ENCODE data around the gene TBCEL. TPM values are rescaled to one million over a fixed set of nuclear protein-coding genes. Genes with fewer than 3 reads are reported as not detected.
"Not testable (repeated sequence)": the region's sequence is repeated elsewhere in the genome, so short reads cannot be mapped to it uniquely, and the experiment has no call there.

TBCEL gene
- total and polyA plus RNA-seq, 4 experiments from 2014 or later: 3.7 to 22.6 (median 13.2) TPM

DNA sequence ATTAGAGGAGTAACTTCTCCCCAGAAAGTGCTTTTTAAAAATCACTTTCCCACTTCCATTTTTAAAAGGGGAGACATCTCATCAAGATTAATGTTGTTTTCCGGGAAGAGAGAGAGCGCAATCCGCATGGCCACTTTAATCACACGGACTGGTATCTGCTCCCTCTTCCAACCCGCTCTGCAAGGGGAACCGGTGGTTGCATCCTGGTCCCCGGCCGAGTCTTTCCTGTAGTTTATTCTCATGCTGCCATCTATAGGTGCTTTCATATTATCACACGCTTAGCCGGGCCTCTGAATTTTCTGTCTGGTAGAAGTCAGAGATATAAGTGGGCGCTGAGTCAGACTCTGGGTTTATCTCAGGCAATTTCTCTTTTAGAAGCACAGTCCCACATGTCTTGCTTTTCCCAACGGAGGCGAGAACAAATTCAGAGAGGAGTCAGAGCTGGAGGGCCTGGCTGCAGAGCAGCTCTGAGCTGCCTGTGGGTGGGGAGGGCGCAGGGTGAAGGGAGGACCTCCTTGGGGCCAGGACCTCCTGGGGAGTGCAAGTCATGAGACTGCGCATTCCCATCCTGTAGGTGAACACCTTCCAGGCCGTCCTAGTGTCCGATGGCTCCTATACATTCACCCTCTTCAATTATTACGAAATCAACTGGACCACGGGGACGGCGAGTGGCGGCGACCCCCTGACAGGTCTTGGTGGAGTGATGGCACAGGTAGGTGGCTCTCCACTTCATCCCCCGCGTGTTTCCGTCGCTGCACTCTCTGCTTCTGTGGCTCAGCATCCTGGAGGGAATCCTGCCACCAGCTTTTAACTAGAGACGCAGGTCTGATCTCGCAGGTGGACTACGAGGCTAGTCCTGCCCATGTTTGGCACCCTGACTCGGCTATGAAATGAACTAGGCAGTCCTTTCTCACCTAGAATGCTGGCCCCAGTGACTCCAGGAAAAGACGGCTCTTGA lies 88.9 kb downstream of the TBCEL start:
- POLR2A ChIA-PET (ENCODE audit: partially characterized antibody): no interaction called here
- peak in 3 of 5 donors; percentile 12 to 15 (median 15) for DNase-seq
- H3K36me3 ChIP-seq (ENCODE audit: insufficient read depth, low read length): no peaks in the 10 kb centered on the region
- H3K9me3 ChIP-seq (ENCODE audit: control insufficient read depth in 1 of 2, low read length in 2 of 2): no peaks in the 10 kb centered on the region
- Mint-ChIP-seq H3K4me1 (no peaks in the 10 kb centered on the region), H3K27me3 (peaks cover 3 to 9% of the 10 kb centered on the region in 2 donors), H3K9me3 (no peaks in the 10 kb centered on the region), H3K36me3 (no peaks in the 10 kb centered on the region), H3K27ac (no peak overlapping the region), H3K4me3 (no peak overlapping the region)
- peaks cover 4% of the 10 kb centered on the region for H3K27me3 ChIP-seq (ENCODE audit: insufficient read depth, low read length)
- intact Hi-C loops (cut with micrococcal nuclease): loop anchor here (2.0 to 10.0 kb wide), 3 partner anchors 178 to 875 kb away; no protein-coding TSS in a partner anchor
- H3K27ac ChIP-seq (ENCODE audit: low read depth, low read length): no peak overlapping the region
- H3K4me3 ChIP-seq (ENCODE audit: low read length in 2 of 2): no peak overlapping the region
- no peaks in the 10 kb centered on the region for H3K4me1 ChIP-seq (ENCODE audit: insufficient read depth, low read length)
- CTCF ChIA-PET (ENCODE audit: partially characterized antibody): no interaction called here

DNA sequence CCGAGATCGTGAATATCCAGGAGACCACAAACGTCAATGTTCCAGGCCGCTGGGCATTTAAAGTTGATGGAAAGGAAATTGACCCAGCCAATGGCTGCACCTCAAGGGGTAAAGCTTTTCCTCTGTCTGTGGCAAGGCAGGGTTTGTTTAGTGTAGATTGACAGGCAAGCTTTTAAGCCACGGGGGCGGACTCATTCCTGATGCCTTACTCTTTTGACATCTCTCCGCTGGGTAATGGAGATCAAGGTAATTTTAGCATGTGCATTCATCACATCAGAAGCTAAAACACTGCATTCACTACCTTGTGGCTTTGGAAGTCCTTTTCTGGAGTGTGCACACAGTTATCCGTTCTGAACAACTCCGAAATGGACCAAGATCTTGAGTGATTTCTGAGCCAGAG lies 89.7 kb downstream of the TBCEL start:
- Histone ChIP-seq H3K27me3 (ENCODE audit: insufficient read depth, low read length) (peaks cover 5% of the 10 kb centered on the region), H3K4me3 (ENCODE audit: low read length in 2 of 2) (no peak overlapping the region), H3K36me3 (ENCODE audit: insufficient read depth, low read length) (no peaks in the 10 kb centered on the region), H3K4me1 (ENCODE audit: insufficient read depth, low read length) (no peaks in the 10 kb centered on the region), H3K9me3 (ENCODE audit: control insufficient read depth in 1 of 2, low read length in 2 of 2) (no peaks in the 10 kb centered on the region), H3K27ac (ENCODE audit: low read depth, low read length) (no peak overlapping the region)
- Mint-ChIP-seq H3K4me1 (no peaks in the 10 kb centered on the region), H3K4me3 (no peak overlapping the region), H3K27ac (no peak overlapping the region), H3K27me3 (peaks cover 3 to 9% of the 10 kb centered on the region in 2 donors), H3K36me3 (no peaks in the 10 kb centered on the region), H3K9me3 (no peaks in the 10 kb centered on the region)
- POLR2A ChIA-PET (ENCODE audit: partially characterized antibody): no interaction called here
- no peak for DNase-seq
- intact Hi-C loops (cut with micrococcal nuclease): loop anchor here (2.0 to 10.0 kb wide), 3 partner anchors 179 to 876 kb away; no protein-coding TSS in a partner anchor
- CTCF ChIA-PET (ENCODE audit: partially characterized antibody): no interaction called here

DNA sequence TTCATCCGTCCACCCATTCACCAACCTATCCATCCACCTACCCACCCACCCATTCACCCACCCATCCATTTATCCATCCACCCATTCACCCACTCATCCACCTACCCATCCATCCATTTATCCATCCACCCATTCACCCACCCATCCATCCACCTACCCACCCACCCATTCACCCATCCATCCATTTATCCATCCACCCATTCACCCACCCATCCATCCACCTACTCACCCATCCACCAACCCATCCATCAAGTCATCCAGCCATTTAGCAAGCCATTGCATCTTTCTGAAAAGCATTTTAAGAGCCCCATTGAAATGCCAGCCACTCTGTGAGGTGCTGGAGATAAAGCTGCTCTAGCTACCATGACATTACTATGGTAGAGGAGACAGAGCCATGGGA lies 91.1 kb downstream of the TBCEL start:
- H3K4me3 Mint-ChIP-seq; H3K27me3 ChIP-seq (ENCODE audit: insufficient read depth, low read length); H3K27me3 Mint-ChIP-seq; H3K36me3 ChIP-seq (ENCODE audit: insufficient read depth, low read length); H3K27ac ChIP-seq (ENCODE audit: low read depth, low read length); H3K4me3 ChIP-seq (ENCODE audit: low read length in 2 of 2); CTCF ChIA-PET (ENCODE audit: partially characterized antibody); H3K9me3 Mint-ChIP-seq; POLR2A ChIA-PET (ENCODE audit: partially characterized antibody); DNase-seq; H3K27ac Mint-ChIP-seq; H3K4me1 ChIP-seq (ENCODE audit: insufficient read depth, low read length); H3K4me1 Mint-ChIP-seq; H3K9me3 ChIP-seq (ENCODE audit: control insufficient read depth in 1 of 2, low read length in 2 of 2); H3K36me3 Mint-ChIP-seq: not testable (repeated sequence)
- intact Hi-C loops (cut with micrococcal nuclease): loop anchor here (10.0 kb wide), 1 partner anchor 180 kb away; no protein-coding TSS in a partner anchor

GRCh38 chr11:121117788-121118187 lies 93.9 kb downstream of the TBCEL start:
- Histone ChIP-seq H3K4me3 (ENCODE audit: low read length in 2 of 2) (no peak overlapping the region), H3K27me3 (ENCODE audit: insufficient read depth, low read length) (peaks cover 5% of the 10 kb centered on the region), H3K4me1 (ENCODE audit: insufficient read depth, low read length) (no peaks in the 10 kb centered on the region), H3K27ac (ENCODE audit: low read depth, low read length) (no peak overlapping the region), H3K9me3 (ENCODE audit: control insufficient read depth in 1 of 2, low read length in 2 of 2) (no peaks in the 10 kb centered on the region), H3K36me3 (ENCODE audit: insufficient read depth, low read length) (no peaks in the 10 kb centered on the region)
- no peaks in the 10 kb centered on the region for H3K4me1 Mint-ChIP-seq
- ChIA-PET POLR2A (ENCODE audit: partially characterized antibody) (no interaction called here), CTCF (ENCODE audit: partially characterized antibody) (interaction anchor here (1.3 kb wide), 1 partner anchor 10 kb away, joined by 3 read pairs; no protein-coding TSS in a partner anchor)
- H3K27me3 Mint-ChIP-seq: peaks cover 3 to 6% of the 10 kb centered on the region in 2 donors
- H3K4me3 Mint-ChIP-seq: no peak overlapping the region
- intact Hi-C loops (cut with micrococcal nuclease): loop anchor here (10.0 kb wide), 1 partner anchor 183 kb away; no protein-coding TSS in a partner anchor
- no peaks in the 10 kb centered on the region for H3K36me3 Mint-ChIP-seq
- DNase-seq: no peak
- no peak overlapping the region for H3K27ac Mint-ChIP-seq
- peaks cover 0 to 12% (median 7%) of the 10 kb centered on the region in 8 donors for H3K9me3 Mint-ChIP-seq

- no peaks in the 10 kb centered on the region for H3K36me3 ChIP-seq (ENCODE audit: insufficient read depth, low read length)
- H3K4me3 ChIP-seq (ENCODE audit: low read length in 2 of 2): no peak overlapping the region
- no peaks in the 10 kb centered on the region for H3K4me1 ChIP-seq (ENCODE audit: insufficient read depth, low read length)
- Mint-ChIP-seq H3K4me3 (no peak overlapping the region), H3K4me1 (no peaks in the 10 kb centered on the region), H3K27ac (no peak overlapping the region), H3K9me3 (peaks cover 0 to 23% (median 15%) of the 10 kb centered on the region in 8 donors), H3K27me3 (peaks cover 0 to 7% of the 10 kb centered on the region in 2 donors), H3K36me3 (no peaks in the 10 kb centered on the region)
- ChIA-PET CTCF (ENCODE audit: partially characterized antibody) (no interaction called here), POLR2A (ENCODE audit: partially characterized antibody) (no interaction called here)
- no peak overlapping the region for H3K27ac ChIP-seq (ENCODE audit: low read depth, low read length)
- H3K27me3 ChIP-seq (ENCODE audit: insufficient read depth, low read length): peaks cover 5% of the 10 kb centered on the region
- no peak for DNase-seq
- no peaks in the 10 kb centered on the region for H3K9me3 ChIP-seq (ENCODE audit: control insufficient read depth in 1 of 2, low read length in 2 of 2)
- intact Hi-C loops (cut with micrococcal nuclease): loop anchor here (10.0 kb wide), 1 partner anchor 185 kb away; no protein-coding TSS in a partner anchor
These were observed 95.5 kb downstream of the TBCEL start for GRCh38 chr11:121119440-121119839.

GRCh38 chr11:121122328-121122727 lies 98.4 kb downstream of the TBCEL start:
- no peaks in the 10 kb centered on the region for H3K4me1 Mint-ChIP-seq
- no peak overlapping the region for H3K4me3 Mint-ChIP-seq
- no peaks in the 10 kb centered on the region for H3K36me3 Mint-ChIP-seq
- H3K27ac ChIP-seq (ENCODE audit: low read depth, low read length): no peak overlapping the region
- peaks cover 0 to 5% of the 10 kb centered on the region in 2 donors for H3K27me3 Mint-ChIP-seq
- no peak overlapping the region for H3K4me3 ChIP-seq (ENCODE audit: low read length in 2 of 2)
- H3K9me3 ChIP-seq (ENCODE audit: control insufficient read depth in 1 of 2, low read length in 2 of 2): no peaks in the 10 kb centered on the region
- peaks cover 5% of the 10 kb centered on the region for H3K27me3 ChIP-seq (ENCODE audit: insufficient read depth, low read length)
- intact Hi-C loops (cut with micrococcal nuclease): no loop called here
- no peaks in the 10 kb centered on the region for H3K36me3 ChIP-seq (ENCODE audit: insufficient read depth, low read length)
- DNase-seq: no peak
- no peak overlapping the region for H3K27ac Mint-ChIP-seq
- ChIA-PET POLR2A (ENCODE audit: partially characterized antibody) (no interaction called here), CTCF (ENCODE audit: partially characterized antibody) (no interaction called here)
- H3K4me1 ChIP-seq (ENCODE audit: insufficient read depth, low read length): no peaks in the 10 kb centered on the region
- H3K9me3 Mint-ChIP-seq: peaks cover 0 to 23% (median 15%) of the 10 kb centered on the region in 8 donors

DNA sequence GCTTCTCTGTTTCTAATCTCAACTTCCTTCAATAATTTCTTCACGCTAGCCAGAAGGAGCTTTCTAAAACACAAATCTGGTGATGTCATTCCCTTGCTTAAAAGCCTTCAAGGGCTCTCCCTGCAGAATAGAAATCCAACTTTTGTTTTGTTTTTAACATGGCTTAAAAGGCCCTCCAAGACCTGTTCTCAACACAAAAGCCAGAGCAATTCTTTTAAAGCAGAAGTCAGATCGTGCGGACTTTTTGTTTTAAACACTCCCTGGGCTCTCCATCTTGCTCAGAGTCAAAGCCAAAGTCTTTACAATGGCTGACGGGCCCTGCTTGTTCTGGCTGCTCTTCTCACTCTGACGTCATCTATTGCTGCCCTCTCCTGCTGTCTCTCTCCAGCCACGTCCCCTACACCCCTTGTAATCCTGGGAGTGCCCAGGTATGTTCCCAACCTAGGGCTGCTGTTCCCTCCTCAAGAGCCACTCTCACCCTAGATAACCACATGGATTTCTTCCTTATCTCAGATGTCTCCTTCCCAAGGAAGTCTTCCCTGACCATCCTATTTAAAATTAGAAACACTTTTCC lies 99.7 kb downstream of the TBCEL start:
- H3K4me3 ChIP-seq (ENCODE audit: low read length in 2 of 2): no peak overlapping the region
- DNase-seq: no peak
- H3K27ac ChIP-seq (ENCODE audit: low read depth, low read length): no peak overlapping the region
- no peaks in the 10 kb centered on the region for H3K4me1 ChIP-seq (ENCODE audit: insufficient read depth, low read length)
- no peak overlapping the region for H3K4me3 Mint-ChIP-seq
- H3K9me3 ChIP-seq (ENCODE audit: control insufficient read depth in 1 of 2, low read length in 2 of 2): no peaks in the 10 kb centered on the region
- POLR2A ChIA-PET (ENCODE audit: partially characterized antibody): no interaction called here
- H3K27me3 ChIP-seq (ENCODE audit: insufficient read depth, low read length): no peaks in the 10 kb centered on the region
- intact Hi-C loops (cut with micrococcal nuclease): no loop called here
- no peak overlapping the region for H3K27ac Mint-ChIP-seq
- H3K9me3 Mint-ChIP-seq: peaks cover 0 to 23% (median 15%) of the 10 kb centered on the region in 8 donors
- no peaks in the 10 kb centered on the region for H3K4me1 Mint-ChIP-seq
- H3K36me3 ChIP-seq (ENCODE audit: insufficient read depth, low read length): no peaks in the 10 kb centered on the region
- peaks cover 0 to 3% of the 10 kb centered on the region in 2 donors for H3K27me3 Mint-ChIP-seq
- no peaks in the 10 kb centered on the region for H3K36me3 Mint-ChIP-seq
- CTCF ChIA-PET (ENCODE audit: partially characterized antibody): interaction anchor here (0.6 kb wide), 1 partner anchor 79 kb away, joined by 3 read pairs; no protein-coding TSS in a partner anchor

All from CD4-positive, alpha-beta memory T cell (primary cell).